Choroid plexus epithelial cell (primary cell): ENCODE data around the gene TMEM38A.
"Not testable (repeated sequence)": the region's sequence is repeated elsewhere in the genome, so short reads cannot be mapped to it uniquely, and the experiment has no call there.

Source experiments
- DNase-seq: peaks from one replicate; pipeline ENCODE4 v3.0.0-alpha.2; 2010; ENCODE audit warnings: low read depth
- H3K4me3 ChIP-seq: 2 replicates; pipeline ENCODE4 v1.5.1; 2011; ENCODE audit warnings: low read depth, mild to moderate bottlenecking, control low read depth, low read length, moderate library complexity
- TF ChIP-seq, protein P1 (sequence below): conservative IDR thresholded peaks from 2 replicates; pipeline ENCODE4 v1.5.1; 2011; ENCODE audit warnings: low read depth, mild to moderate bottlenecking, control low read depth, inconsistent platforms, low read length, moderate library complexity

Gene TMEM38A

DNA sequence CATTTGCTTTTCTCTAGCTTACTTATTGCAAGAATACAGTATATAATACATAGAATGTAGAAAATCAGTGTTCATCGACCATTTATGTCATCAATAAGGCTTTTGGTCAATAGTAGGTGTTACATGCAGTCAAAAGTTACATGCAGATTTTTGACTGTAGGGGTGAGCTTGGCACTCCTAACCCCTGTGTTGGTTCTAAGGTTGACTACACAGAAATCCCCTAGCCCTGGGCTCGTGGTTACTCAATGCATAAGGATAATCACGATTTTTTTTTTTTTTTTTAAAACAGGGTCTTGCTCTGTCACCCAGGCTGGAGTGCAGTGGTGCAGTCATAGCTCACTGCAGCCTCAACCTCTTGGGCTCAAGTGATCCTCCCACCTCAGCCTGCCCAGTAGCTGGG, 54.7 kb downstream of the TMEM38A start:
- no peak overlapping the region for H3K4me3 ChIP-seq
- TF ChIP-seq, protein P1, sequence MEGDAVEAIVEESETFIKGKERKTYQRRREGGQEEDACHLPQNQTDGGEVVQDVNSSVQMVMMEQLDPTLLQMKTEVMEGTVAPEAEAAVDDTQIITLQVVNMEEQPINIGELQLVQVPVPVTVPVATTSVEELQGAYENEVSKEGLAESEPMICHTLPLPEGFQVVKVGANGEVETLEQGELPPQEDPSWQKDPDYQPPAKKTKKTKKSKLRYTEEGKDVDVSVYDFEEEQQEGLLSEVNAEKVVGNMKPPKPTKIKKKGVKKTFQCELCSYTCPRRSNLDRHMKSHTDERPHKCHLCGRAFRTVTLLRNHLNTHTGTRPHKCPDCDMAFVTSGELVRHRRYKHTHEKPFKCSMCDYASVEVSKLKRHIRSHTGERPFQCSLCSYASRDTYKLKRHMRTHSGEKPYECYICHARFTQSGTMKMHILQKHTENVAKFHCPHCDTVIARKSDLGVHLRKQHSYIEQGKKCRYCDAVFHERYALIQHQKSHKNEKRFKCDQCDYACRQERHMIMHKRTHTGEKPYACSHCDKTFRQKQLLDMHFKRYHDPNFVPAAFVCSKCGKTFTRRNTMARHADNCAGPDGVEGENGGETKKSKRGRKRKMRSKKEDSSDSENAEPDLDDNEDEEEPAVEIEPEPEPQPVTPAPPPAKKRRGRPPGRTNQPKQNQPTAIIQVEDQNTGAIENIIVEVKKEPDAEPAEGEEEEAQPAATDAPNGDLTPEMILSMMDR = no peak
- DNase-seq = no peak

DNA sequence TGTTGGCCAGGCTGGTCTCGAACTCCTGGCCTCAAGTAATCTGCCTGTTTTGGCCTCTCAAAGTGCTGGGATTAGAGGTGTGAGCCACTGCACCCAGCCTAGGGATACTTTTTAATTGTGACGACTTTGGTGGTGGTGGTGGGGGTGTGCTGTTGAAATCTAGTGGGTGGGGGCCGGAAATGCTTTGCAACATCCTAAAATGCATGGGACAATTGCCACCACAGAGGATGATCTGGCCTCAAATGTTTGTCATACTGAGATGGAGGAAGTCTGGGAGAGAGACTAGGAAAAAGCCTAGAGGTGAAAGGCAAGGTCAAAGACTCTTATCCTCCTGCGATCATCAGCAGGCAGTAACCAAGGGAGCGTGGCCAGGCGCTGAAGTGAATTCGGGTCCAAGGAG, 60.1 kb downstream of the TMEM38A start:
- TF ChIP-seq, protein P1 = no peak
- no peak overlapping the region for H3K4me3 ChIP-seq
- no peak for DNase-seq

- TF ChIP-seq, protein P1 = no peak
- DNase-seq = no peak
- no peak overlapping the region for H3K4me3 ChIP-seq
Observed at GRCh38 chr19:16722591-16722990, 61.7 kb downstream of the TMEM38A start.

DNA sequence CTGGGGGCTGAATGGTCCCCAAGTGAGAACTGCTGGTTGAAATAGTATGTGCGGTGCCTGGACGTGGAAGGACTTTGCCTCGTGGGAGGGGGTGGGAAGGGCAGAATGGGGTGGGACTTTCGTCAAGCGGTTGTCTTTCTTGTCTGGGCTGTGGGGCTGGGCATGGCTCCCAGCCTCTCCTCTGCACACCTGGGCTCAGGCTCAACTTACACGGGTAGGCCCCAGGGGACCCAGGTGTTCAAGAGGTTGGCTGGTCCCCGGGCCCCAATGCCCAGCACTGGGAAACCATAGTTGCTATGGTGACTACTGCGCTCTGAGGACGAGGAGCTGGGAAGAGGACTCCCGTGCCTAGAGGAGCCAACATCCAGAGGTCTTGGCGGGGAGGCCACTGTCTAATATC, 66.0 kb downstream of the TMEM38A start:
- TF ChIP-seq, protein P1 = no peak
- no peak for DNase-seq
- H3K4me3 ChIP-seq = no peak overlapping the region

DNA sequence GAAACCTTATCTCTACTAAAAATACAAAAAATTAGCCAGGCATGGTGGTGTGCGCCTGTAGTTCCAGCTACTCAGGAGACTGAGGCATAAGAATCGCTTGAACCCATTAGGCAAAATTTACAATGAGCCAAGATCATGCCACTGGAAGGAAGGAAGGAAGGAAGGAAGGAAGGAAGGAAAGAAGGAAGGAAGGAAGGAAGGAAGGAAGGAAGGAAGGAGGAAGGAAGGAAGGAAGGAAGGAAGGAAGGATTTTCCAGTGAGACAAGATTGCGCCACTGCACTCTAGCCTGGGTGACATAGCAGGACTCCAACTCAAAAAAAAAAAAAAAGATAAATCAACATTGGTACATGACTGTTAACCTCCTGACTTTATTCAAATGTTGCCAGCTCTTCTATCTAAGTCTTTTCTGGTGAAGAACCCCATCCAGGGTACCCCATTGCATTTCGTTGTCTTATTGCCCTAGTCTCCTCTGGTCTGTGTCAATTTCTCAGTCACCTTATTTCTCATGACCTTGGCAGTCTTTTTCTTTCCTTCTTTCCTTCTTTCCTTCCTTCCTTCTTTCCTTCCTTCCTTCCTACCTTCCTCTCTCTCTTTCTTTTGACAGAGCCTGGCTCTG, 74.8 kb downstream of the TMEM38A start:
- H3K4me3 ChIP-seq, DNase-seq: not testable (repeated sequence)

DNA sequence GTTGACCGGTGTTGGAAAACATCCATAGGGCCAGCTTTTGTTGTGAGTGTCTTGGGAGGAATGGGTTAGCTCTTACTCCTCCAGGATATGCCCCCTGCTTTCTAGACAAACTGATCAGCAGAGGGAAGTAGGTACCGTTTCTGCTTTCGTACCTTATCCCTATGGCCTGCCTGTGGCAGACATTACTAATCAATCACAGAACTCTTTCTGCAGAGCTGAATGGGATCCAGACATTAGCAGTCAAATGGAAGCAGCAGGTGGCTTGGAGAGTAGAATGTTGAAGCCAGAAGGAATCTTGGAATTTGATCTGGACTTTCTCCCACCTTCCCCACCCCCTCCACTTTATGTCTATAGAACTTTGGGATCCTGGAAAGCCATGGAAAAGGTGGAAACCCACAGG, 75.8 kb downstream of the TMEM38A start:
- no peak overlapping the region for H3K4me3 ChIP-seq
- TF ChIP-seq, protein P1 = no peak

DNA sequence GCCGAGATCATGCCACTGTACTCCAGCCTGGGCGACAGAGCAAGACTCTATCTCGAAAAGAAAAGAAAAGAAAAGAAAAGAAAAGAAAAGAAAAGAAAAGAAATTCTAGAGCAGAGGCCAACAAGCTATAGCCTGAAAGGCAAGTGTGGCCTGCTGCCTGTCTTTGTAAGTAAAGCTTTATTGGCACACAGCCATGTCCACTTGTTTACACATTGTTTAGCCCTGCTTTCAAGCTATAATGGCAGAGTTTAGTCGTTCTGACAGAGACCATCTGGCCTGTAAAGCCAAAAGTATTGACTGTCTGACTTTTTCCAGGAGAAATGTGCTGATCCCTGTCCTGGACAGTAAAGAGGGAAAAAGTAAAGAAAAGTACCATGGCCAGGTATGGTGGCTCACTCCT, 77.0 kb downstream of the TMEM38A start:
- no peak overlapping the region for H3K4me3 ChIP-seq
- TF ChIP-seq, protein P1 = no peak
- DNase-seq = peak; percentile 13

More for the DNA sequence above, 75.8 kb downstream of the TMEM38A start:
- peak; percentile 8 for DNase-seq
